KG1 (cell line): ENCODE measurements around the gene ADAM22.

Experiments
- DNase-seq: peaks from one replicate; lab custom pipeline; 2025; lab: John Stamatoyannopoulos, UW

The ADAM22 gene

GRCh38 chr7:88042157-88042556, 108.1 kb downstream of the ADAM22 start:
- peak; percentile 38 for DNase-seq

- no peak for DNase-seq
These were observed 108.8 kb downstream of the ADAM22 start for GRCh38 chr7:88042803-88043202.

- no peak for DNase-seq
These were observed 110.0 kb downstream of the ADAM22 start for GRCh38 chr7:88044069-88044468.

- no peak for DNase-seq
These were observed 113.0 kb downstream of the ADAM22 start for GRCh38 chr7:88046839-88047573.

GRCh38 chr7:88057655-88058054, 123.6 kb downstream of the ADAM22 start:
- no peak for DNase-seq

- DNase-seq: no peak
These were observed 128.2 kb downstream of the ADAM22 start for GRCh38 chr7:88062238-88062637.

GRCh38 chr7:88069093-88069492, 135.0 kb downstream of the ADAM22 start:
- no peak for DNase-seq

- DNase-seq: no peak
These were observed 138.1 kb downstream of the ADAM22 start for GRCh38 chr7:88071994-88072714.

- no peak for DNase-seq
These were observed 138.6 kb downstream of the ADAM22 start for GRCh38 chr7:88072715-88073055.

GRCh38 chr7:88073626-88074025, 139.6 kb downstream of the ADAM22 start:
- DNase-seq: no peak

- DNase-seq: no peak
These were observed 141.2 kb downstream of the ADAM22 start for GRCh38 chr7:88075216-88075615.

GRCh38 chr7:88083883-88084282, 149.8 kb downstream of the ADAM22 start:
- no peak for DNase-seq

- no peak for DNase-seq
These were observed 155.5 kb downstream of the ADAM22 start for GRCh38 chr7:88089561-88089960.

- DNase-seq: no peak
These were observed 156.2 kb downstream of the ADAM22 start for GRCh38 chr7:88090240-88090639.

- DNase-seq: no peak
These were observed 156.6 kb downstream of the ADAM22 start for GRCh38 chr7:88090671-88091070.

- no peak for DNase-seq
These were observed 158.1 kb downstream of the ADAM22 start for GRCh38 chr7:88091988-88092675.

GRCh38 chr7:88092676-88092999, 158.6 kb downstream of the ADAM22 start:
- DNase-seq: no peak

- DNase-seq: no peak
These were observed 167.7 kb downstream of the ADAM22 start for GRCh38 chr7:88101769-88102168.

GRCh38 chr7:88102675-88103074, 168.6 kb downstream of the ADAM22 start:
- DNase-seq: no peak

GRCh38 chr7:88104732-88105131, 170.7 kb downstream of the ADAM22 start:
- no peak for DNase-seq

GRCh38 chr7:88105231-88105630, 171.2 kb downstream of the ADAM22 start:
- DNase-seq: no peak

- DNase-seq: no peak
These were observed 172.4 kb downstream of the ADAM22 start for GRCh38 chr7:88106434-88106833.

GRCh38 chr7:88109612-88110011, 175.6 kb downstream of the ADAM22 start:
- DNase-seq: no peak
